ENCODE results near the gene IRF9.

Gene IRF9

DNA sequence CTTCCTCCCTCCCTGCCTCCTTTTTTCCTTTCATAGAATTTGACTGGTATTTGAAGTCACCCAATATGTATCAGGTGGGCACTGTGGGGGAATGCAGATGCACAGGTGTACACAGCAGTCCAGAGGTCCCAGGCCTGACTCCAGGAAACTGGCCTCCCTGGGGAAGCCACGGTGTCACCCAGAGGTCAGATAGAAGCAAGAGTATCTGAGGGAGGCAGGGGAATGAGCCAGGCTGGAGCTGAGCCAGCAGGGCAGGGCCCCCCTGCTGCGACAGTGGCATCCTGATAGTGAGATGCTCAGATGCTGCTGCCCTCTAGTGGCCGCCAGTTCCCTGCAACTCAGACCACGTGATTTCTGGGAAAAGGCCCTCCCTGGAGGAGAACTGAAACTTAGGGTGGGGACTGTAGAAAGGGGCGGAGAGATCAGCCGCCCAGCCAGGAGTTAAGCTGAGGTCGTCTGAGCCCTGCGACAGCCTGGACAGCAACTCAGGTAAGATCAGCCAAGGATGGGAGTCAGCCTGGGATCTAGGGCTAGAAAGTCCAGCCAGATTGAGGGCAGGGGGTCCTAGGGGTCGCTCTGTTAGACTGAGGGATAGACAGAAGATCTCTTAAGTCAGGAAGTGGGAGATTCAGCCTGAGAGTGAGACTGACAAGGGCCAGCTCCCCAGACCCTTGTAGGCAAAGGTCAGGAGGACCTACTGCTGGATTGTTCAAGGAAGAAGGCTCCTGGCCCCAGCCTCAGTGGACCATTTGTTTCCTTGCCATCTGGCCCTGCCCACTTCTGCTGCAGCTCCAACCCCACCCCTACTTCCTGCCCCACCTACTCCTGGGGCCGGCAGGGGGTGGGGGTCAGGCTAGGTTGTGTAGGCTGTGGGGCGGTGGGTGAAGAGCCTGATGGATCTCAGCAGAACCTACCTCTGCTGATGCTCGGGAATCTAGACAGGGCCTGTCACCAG, at the start of gene IRF9:
IRF9 (plus strand) TSS at position 416 of the 955 bp plus-strand sequence. CDS start 880 bp downstream, outside the sequence.
- DNase-seq (ENCODE audit: low read depth): peak; percentile 96

DNA sequence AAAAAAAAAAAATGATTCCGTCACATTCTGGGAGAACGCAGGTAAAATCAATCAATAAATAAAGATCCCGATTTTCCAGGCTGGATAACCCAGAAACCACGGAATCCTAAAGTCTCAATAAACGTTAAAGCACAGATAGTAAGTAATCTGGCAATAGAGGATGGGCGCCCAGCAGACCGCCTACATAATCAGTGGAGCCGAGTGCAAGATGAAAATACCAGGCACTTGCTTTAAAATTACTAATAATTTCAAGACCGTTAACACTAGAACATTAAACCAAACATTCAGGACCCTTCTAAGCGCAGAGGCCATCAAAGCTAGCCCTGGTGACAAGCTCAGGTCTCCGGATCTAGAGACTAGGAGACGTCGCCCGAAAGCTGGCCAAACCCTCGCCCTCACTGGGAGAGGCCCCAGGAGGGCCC, 47.7 kb upstream of the IRF9 start:
- no peak for DNase-seq (ENCODE audit: low read depth)

- DNase-seq (ENCODE audit: low read depth): peak; percentile 43
Measured at GRCh38 chr14:24113801-24114531, 47.1 kb upstream of the IRF9 start.

DNA sequence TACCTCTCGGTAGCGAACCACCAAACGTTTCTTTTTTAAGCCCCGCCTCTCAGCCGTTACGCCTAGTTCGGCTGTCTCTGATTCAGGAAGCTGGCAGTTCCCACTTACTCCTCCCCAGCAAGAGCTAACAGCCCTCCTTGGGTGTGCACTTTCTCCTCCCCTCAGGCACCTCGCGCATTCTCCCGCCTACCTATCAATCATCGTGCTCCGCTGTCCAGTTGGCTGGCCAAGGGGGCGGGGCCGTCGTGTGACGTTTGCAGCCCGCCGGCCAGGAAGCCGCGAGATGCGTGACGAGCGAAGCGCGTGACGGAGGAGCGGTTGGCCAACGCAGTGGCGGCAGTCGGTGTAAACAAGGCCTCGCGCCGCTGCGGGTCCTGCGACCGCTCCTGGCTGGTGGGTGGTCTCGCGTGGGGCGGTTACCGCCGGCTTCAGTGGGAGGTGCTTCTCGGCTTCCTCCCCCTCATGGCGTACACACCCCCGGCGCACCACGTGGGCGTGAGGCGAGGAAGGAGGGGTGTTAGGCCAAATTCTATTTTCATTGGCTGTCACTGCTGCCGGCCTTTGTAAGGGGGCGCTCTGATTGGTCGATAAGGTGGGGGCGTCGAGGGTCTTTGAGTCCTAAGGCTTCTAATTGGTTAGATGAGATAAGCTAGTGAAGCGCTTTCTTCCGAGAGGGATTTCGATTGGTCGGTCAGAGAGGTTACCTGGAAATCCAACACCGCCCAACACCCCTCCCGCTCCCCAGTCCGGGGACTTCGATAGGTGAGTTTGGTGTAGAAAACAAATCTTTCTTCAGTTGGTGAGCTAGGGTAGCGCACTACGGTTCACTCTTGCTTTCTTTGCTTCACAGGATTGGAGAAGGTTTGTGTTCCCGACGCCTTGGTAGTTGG, 46.3 kb upstream of the IRF9 start, which contains the start of the genes DCAF11 and NRL:
DCAF11 (plus strand) TSS at position 246 of the 890 bp plus-strand sequence. CDS start 818 bp downstream, outside the sequence.
NRL (minus strand) TSS at position 418 of the 890 bp plus-strand sequence. CDS start 32,101 bp downstream, outside the sequence.
- DNase-seq (ENCODE audit: low read depth): peak; percentile 88

DNA sequence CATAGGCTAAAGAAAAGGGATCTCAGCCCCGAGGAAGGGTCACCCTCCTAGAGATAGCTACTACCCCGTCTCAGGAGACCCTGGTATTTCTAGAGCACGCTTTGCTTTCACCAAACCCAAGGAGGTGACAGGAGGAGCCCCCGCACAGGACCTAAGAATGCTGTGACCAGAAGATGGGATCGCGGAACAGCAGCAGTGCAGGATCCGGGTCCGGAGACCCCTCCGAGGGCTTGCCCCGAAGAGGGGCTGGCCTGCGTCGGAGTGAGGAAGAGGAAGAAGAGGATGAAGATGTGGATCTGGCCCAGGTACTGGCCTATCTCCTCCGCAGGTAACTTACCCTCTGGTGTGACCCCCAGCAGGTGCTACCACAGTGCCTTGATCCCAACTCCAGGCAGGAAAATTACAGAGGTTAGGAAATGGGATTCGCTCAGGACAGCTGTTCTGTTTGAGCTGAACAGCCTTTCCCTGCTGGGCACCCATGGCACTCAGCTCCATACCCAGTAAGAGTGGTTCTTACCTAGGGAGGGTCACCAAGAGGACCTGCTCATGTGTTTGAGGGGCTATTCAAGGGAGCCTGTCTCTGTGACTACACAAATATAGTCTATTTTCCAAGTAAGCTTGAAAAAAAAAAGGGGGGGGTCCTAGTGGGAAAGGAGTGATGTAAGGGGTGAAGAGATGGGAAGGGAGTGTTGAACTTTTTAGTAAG, 45.5 kb upstream of the IRF9 start:
- no peak for DNase-seq (ENCODE audit: low read depth)

GRCh38 chr14:24116128-24116814, 44.8 kb upstream of the IRF9 start:
- DNase-seq (ENCODE audit: low read depth): no peak

DNA sequence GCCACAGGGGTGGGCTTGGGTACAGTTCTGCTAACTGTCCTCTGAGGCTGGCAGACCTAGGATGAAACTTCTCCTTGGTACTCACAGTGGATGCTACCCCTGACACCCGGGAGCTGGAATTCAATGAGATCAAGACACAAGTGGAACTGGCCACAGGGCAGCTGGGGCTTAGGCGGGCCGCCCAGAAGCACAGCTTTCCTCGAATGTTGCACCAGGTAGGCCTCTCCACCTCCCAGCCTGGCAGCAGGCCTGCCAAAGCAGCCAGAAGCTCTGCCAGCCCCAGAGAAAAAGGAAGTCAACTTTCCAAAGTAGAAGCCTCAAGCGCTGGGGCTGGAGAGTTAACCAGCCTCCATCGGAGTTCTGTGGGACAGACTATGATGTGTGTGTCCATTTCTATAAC, 43.9 kb upstream of the IRF9 start:
- no peak for DNase-seq (ENCODE audit: low read depth)

GRCh38 chr14:24119691-24120090, 41.4 kb upstream of the IRF9 start:
- DNase-seq (ENCODE audit: low read depth): no peak

GRCh38 chr14:24121210-24121609, 39.9 kb upstream of the IRF9 start:
- DNase-seq (ENCODE audit: low read depth): no peak

DNA sequence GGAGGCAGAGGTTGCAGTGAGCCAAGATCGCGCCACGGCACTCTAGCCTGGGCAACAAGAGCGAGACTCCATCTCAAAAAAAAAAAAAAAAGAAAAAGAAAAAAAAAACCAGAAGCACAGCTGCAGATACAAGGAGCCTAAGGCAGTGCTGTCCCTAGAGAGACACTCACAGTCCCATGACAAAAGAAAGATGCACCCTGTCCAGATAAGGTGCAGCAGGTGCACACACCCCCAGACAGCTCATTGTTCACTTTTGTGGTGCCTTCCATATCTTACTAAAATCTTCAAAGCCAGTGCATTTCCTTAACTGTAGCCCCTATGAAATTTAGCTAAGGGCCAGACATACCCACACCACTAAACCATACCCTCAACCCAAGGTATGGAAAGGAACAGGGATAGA, 38.6 kb upstream of the IRF9 start:
- DNase-seq (ENCODE audit: low read depth): no peak

- DNase-seq (ENCODE audit: low read depth): no peak
Measured at GRCh38 chr14:24122898-24123297, 38.2 kb upstream of the IRF9 start.

DNA sequence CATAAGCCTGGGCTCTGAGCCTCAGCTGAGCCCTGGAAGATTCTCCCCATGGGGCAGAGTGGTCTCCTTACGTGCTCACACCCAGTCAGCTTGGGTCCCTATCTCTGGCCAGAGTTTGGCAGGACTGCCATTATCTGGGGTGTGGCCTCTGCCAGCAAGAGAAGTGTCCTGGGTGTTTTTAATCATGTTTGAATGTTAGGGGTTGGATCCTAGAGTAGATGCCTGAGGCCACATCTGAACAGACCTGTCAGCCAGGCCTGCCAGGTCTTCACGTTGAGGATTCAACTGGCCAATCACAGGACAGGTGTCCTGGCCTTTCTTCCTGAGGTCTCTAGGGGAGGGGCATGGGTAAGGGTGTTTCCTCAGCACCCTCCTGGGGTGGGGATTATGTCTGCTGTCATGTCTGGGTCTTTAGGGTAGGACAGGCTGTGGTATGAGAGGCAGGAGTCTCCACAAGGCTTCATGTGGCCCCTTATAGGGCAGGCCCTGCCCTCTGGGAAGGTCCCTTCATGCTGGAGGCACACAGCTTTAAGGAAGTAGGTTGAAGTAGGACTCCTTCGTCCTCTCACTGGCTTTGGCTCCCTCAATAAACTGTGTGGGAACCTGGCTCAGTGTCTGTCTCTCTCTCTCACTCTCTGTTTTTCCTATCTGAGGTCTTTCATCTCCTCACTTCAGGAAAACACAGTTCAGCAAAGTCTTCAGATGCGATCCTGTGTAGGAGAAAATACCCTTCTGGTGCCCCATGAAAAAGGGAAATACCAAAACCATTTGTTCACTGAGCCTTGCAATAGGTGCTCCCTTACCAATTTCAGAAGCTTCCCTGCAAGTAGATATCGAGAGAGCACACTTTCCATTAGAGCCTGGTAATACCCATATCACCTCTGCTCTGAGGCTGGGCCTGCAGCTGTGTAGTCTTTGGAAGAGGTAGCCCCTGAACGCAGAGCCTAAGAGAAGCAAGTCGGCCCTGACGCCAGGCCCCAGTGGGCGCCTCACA, 37.3 kb upstream of the IRF9 start:
- no peak for DNase-seq (ENCODE audit: low read depth)

DNA sequence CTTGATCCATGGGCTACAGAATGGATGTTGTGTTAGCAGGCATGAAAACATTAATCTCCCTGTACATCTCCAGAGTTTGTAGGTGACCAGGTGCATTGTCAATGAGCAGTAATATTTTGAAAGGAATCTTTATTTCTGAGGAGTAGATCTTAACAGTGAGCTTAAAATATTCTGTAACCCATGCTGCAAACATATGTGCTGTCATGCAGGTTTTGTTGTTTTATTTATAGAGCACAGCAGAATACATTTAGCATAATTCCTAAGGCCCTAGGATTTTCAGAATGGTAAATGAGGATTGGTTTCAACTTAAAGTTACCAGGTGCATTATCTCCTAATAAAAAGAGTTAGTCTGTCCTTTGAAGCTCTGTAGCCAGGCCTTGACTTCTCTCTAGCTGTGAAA, 34.1 kb upstream of the IRF9 start:
- DNase-seq (ENCODE audit: low read depth): no peak

DNA sequence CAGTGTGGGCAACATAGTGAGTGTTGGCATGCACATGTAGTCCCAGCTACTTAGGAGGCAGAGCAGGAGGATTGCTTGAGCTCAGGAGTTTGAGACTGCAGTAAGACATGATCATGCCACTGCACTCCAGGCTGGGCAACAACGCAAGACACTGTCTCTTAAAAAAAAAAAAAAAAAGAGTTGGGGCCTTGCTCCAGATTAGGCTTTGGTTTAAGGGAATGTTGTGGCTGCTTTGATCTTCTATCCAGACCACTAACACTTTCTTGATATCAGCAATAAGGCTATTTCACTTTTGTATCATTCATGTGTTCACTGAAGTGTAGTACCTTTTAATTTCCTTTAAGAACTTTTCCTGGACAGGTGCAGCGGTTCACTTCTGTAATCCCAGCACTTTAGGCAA, 33.4 kb upstream of the IRF9 start:
- DNase-seq (ENCODE audit: low read depth): no peak

GRCh38 chr14:24129410-24129998, 31.6 kb upstream of the IRF9 start:
- no peak for DNase-seq (ENCODE audit: low read depth)

DNA sequence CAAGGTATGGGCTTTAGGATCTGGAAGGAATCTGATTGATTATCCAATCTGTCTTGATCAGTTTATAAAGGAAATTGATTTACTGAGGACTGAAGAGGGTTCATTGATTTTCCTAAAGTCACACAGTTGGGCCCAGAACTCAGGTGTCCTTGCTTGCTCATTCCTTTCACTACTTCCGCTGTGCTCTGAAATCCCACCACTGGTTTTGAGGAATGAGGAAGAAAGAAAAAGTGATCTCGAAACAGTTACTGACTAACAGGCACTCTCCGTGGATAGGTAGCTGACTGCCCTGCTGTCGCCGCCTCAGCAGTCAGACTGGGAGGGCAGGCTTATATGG, 30.7 kb upstream of the IRF9 start, which contains the start of gene FITM1:
FITM1 (plus strand) TSS at position 280 of the 337 bp plus-strand sequence. CDS start 905 bp downstream, outside the sequence.
- DNase-seq (ENCODE audit: low read depth): no peak

- no peak for DNase-seq (ENCODE audit: low read depth)
Measured at GRCh38 chr14:24130717-24131548, 30.1 kb upstream of the IRF9 start.

- no peak for DNase-seq (ENCODE audit: low read depth)
Measured at GRCh38 chr14:24131549-24131966, 29.5 kb upstream of the IRF9 start.
